Heart left ventricle (tissue), 16 donors: ENCODE results near the gene CHRM2. TPM values are rescaled to one million over a fixed set of nuclear protein-coding genes. Genes with fewer than 3 reads are reported as not detected.

ENCODE experiments used
- ATAC-seq, 4 donors: fragments of 200-7000 bp; cut with Tn5 transposase; one replicate each; pipeline ENCODE4 v1.9.1; 2020 to 2022; ENCODE audit warnings: moderate library complexity in 4 of 4, mild to moderate bottlenecking in 3 of 4, moderate number of reproducible peaks in 1 of 4
- DNase-seq, 5 donors: peaks; one replicate each; pipeline ENCODE4 v3.0.0-alpha.2; 2020
- H3K27ac ChIP-seq, 12 donors: fragments of 200-600 bp; sonication (generic) in 4 of 12; one replicate each; pipeline versions ENCODE4 v1.5.0 to v1.8.0; 2016 to 2022; ENCODE audit warnings: mild to moderate bottlenecking in 2 of 12
- H3K27me3 ChIP-seq, 9 donors: fragments of 200-600 bp; sonication (generic) in 2 of 9; one replicate each; pipeline versions ENCODE4 v1.5.1 to v1.8.0; 2016 to 2022; ENCODE audit warnings: mild to moderate bottlenecking in 3 of 9
- H3K36me3 ChIP-seq, 9 donors: fragments of 200-600 bp; sonication (generic) in 2 of 9; one replicate each; pipeline versions ENCODE4 v1.5.0 to v1.8.0; 2018 to 2022; ENCODE audit warnings: mild to moderate bottlenecking in 2 of 9
- H3K4me1 ChIP-seq, 12 donors: fragments of 200-600 bp; sonication (generic) in 4 of 12; one replicate each; pipeline versions ENCODE4 v1.5.0 to v1.8.0; 2016 to 2022; ENCODE audit warnings: mild to moderate bottlenecking in 3 of 12
- H3K4me3 ChIP-seq, 12 donors: fragments of 200-600 bp; sonication (generic) in 4 of 12; one replicate each; pipeline versions ENCODE4 v1.5.0 to v1.8.0; 2017 to 2022; ENCODE audit warnings: mild to moderate bottlenecking in 9 of 12, moderate library complexity in 4 of 12
- H3K9me3 ChIP-seq, 12 donors: fragments of 200-600 bp; sonication (generic) in 4 of 12; one replicate each; pipeline versions ENCODE4 v1.5.0 to v1.8.0; 2016 to 2022; ENCODE audit warnings: mild to moderate bottlenecking in 1 of 12
- CTCF ChIP-seq, 12 donors: fragments of 200-600 bp; sonication (generic) in 4 of 12; IDR thresholded peaks; one replicate each; pipeline versions ENCODE4 v1.5.0 to v1.8.0; 2018 to 2022; ENCODE audit warnings: antibody characterized with exemption in 12 of 12, mild to moderate bottlenecking in 5 of 12
- POLR2A ChIP-seq, 2 donors: fragments of 450-650 bp; IDR thresholded peaks; one replicate each; pipeline ENCODE4 v1.6.1; 2017; ENCODE audit warnings: antibody characterized with exemption in 2 of 2, mild to moderate bottlenecking in 2 of 2, moderate library complexity in 2 of 2
- WGBS, 4 donors: extraction: QIAGEN DNeasy Blood & Tissue Kit in 2 of 4; methylation state at CpG; one replicate each; pipeline versions ENCODE4 v1.1.5 to v1.1.7; 2013 to 2018; 5-methylcytosine and 5-hydroxymethylcytosine counted together
- intact Hi-C, 10 donors: fragments of 100-400 bp; cut with DNase I; formaldehyde crosslinking; loops; one replicate each; pipeline versions ENCODE4 v1.11.1 to v1.14.2; 2022
- polyA plus RNA-seq, 2 donors: library from polyadenylated mRNA; stranded (reverse); fragments of 200-250 nt; gene quantifications; one replicate each; pipeline ENCODE4 v1.2.3, GENCODE V29; 2013
- total RNA-seq, 9 donors: library from RNA; depleted of rRNA in 2 of 9; stranded (reverse); fragments of >200 nt in 2 of 9; fragmentation: NEBNext Ultra II Directional in 3 of 9; extraction: Animal tissue kit (Norgen Biotek cat#: 25700) in 3 of 9; gene quantifications; one replicate each; pipeline versions ENCODE4 v1.1.0 to v1.2.4, GENCODE V29; 2016 to 2023
- donor health status: ischemic (EF 13 %, LVEDD 7.1; RV severe dilation, severe dysfunction).
- donor health status: healthy with polysubstance abuse.
- donor health status: DM: no; HTN: yes; CAD: no.
- donor health status: DM: no; HTN: no; CAD: no.
- donor health status: ischemic (EF 25% LVEDD 6.9; RV normal size, moderate dysfunction).
- donor health status: ischemic (EF 25% LVEDD 5.7; RV mildly dilated, moderate dysfunction).
- donor health status: healthy.
- donor health status: DM: yes; HTN: yes; CAD: no.
- donor health status: ischemic (EF 35%, LVEDD 5.7; RV mildly dilated, moderate dysfunction).
- donor health status: nonischemic (EF 11% LVEDD 7.7; RV severe dilation, severe dysfunction).
- donor health status: DM: yes; HTN: yes; CAD: no.
- donor health status: PGD.
- donor health status: ischemic (EF 29% LVEDD 5.4; RV normal size, mild dysfunction).
- donor health status: nonischemic (EF 23%, LVEDD 6.1; RV moderate dilation, normal function).

Gene CHRM2
- total and polyA plus RNA-seq, 11 donors: 22.2 to 124 (median 51.2) TPM

- Histone ChIP-seq H3K36me3 (no peaks in the 10 kb centered on the region), H3K4me1 (peaks cover 0 to 22% (median 8%) of the 10 kb centered on the region in 12 donors), H3K4me3 (no peak overlapping the region), H3K9me3 (no peaks in the 10 kb centered on the region), H3K27ac (peak overlapping the region in 3 of 12 donors; percentile 26 to 43 (median 39)), H3K27me3 (no peaks in the 10 kb centered on the region)
- intact Hi-C loops: loop anchor here in 2 of 10 donors (5.0 to 10.0 kb wide), 2 partner anchors 75 to 137 kb away; no protein-coding TSS in a partner anchor
- TF ChIP-seq CTCF (IDR thresholded peaks at IDR 0.05): no peak
- no peak for DNase-seq
- peak in 3 of 4 donors; percentile 53 to 80 (median 55) for ATAC-seq
These were observed 141.0 kb downstream of the CHRM2 start for GRCh38 chr7:137009404-137009803.

GRCh38 chr7:137015015-137015414, 146.6 kb downstream of the CHRM2 start:
- peaks cover 0 to 3% (median 0%) of the 10 kb centered on the region in 12 donors for H3K4me1 ChIP-seq
- no peaks in the 10 kb centered on the region for H3K27me3 ChIP-seq
- intact Hi-C loops: no loop called here
- ATAC-seq (peak in 3 of 4 donors; percentile 24 to 42 (median 42)), DNase-seq (no peak)
- H3K27ac ChIP-seq: no peak overlapping the region
- no peaks in the 10 kb centered on the region for H3K9me3 ChIP-seq
- no peaks in the 10 kb centered on the region for H3K36me3 ChIP-seq
- TF ChIP-seq CTCF (IDR thresholded peaks at IDR 0.05) (no peak), POLR2A (IDR thresholded peaks at IDR 0.05) (no peak)
- WGBS, 4 donors: 88 to 95% (median 91%) methylated on average over 3 of the region's 3 CpGs
- H3K4me3 ChIP-seq: no peak overlapping the region

GRCh38 chr7:137017221-137017620, 148.8 kb downstream of the CHRM2 start:
- TF ChIP-seq CTCF (IDR thresholded peaks at IDR 0.05): no peak
- TF ChIP-seq POLR2A (IDR thresholded peaks at IDR 0.05): no peak
- WGBS, 4 donors: 60 to 72% (median 69%) methylated on average over 1 of the region's 1 CpG
- H3K27ac ChIP-seq: no peak overlapping the region
- ATAC-seq: no peak
- H3K27me3 ChIP-seq: no peaks in the 10 kb centered on the region
- no peak overlapping the region for H3K4me3 ChIP-seq
- H3K36me3 ChIP-seq: no peaks in the 10 kb centered on the region
- intact Hi-C loops: no loop called here
- H3K4me1 ChIP-seq: peaks cover 0 to 3% (median 0%) of the 10 kb centered on the region in 12 donors
- DNase-seq: no peak
- peaks cover 0 to 4% (median 0%) of the 10 kb centered on the region in 12 donors for H3K9me3 ChIP-seq

GRCh38 chr7:137018468-137018867, 150.0 kb downstream of the CHRM2 start:
- no peak for TF ChIP-seq CTCF (IDR thresholded peaks at IDR 0.05)
- TF ChIP-seq POLR2A (IDR thresholded peaks at IDR 0.05): no peak
- Histone ChIP-seq H3K9me3 (peaks cover 0 to 4% (median 0%) of the 10 kb centered on the region in 12 donors), H3K4me3 (no peak overlapping the region), H3K27ac (no peak overlapping the region), H3K27me3 (no peaks in the 10 kb centered on the region), H3K36me3 (no peaks in the 10 kb centered on the region), H3K4me1 (peaks cover 0 to 3% (median 0%) of the 10 kb centered on the region in 12 donors)
- no peak for DNase-seq
- ATAC-seq: no peak
- intact Hi-C loops: no loop called here
- WGBS, 4 donors: 67 to 77% (median 72%) methylated on average over 3 of the region's 3 CpGs
